ENCODE data around the gene OSBPL10.

DNA sequence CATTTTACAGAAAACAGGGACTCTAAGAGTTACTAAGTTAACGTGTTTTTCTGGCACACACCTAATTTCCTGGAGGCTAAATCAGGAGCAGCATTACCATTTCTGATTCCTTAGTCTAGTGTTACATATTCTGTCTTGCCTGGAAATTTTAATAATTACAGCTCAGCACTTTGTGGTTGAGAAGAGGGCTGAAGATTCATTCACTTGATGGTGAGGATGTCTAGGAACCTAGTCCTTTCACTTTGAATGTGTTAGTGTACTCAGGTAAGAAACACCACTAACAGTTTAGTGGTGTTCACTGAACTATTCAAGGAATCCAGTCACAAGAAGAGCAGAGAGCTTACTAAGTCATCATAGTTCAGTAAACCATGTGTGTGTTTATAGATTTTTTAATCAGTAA lies 345.5 kb downstream of the OSBPL10 start:
- no peak for TF ChIP-seq CTCF (IDR thresholded peaks at IDR 0.05)
- no peak for TF ChIP-seq POLR2AphosphoS5 (IDR thresholded peaks at IDR 0.05)

All from stomach (tissue), 4 donors.